Measurements from ENCODE around the gene ACY1.

- TF ChIP-seq CTCF (IDR thresholded peaks at IDR 0.05) (no peak), POLR2A (IDR thresholded peaks at IDR 0.05) (no peak)
These were observed 46.2 kb downstream of the ACY1 start for GRCh38 chr3:52029535-52029934.
